Activated gamma-delta T cell treated with Interleukin-2 at 50 U/mL for 16 hours (primary cell): ENCODE results near the gene DPEP2NB.
"Not testable (repeated sequence)": the region's sequence is repeated elsewhere in the genome, so short reads cannot be mapped to it uniquely, and the experiment has no call there.

ENCODE experiments used
- DNase-seq: peaks from one replicate; pipeline ENCODE4 v3.0.0-alpha.2; 2020

Gene DPEP2NB

GRCh38 chr16:68015681-68016080, at the start of gene DPEP2NB:
TSS of gene DPEP2NB (minus strand) at chr16:68015911. CDS start at chr16:68015770, 141 bp downstream.
- no peak for DNase-seq

- peak; percentile 70 for DNase-seq
These were observed 49.2 kb upstream of the DPEP2NB start for GRCh38 chr16:68064791-68065365.

GRCh38 chr16:68062910-68063393, 47.2 kb upstream of the DPEP2NB start:
- DNase-seq, result peak; percentile 61

- DNase-seq, result no peak
These were observed 45.7 kb upstream of the DPEP2NB start for GRCh38 chr16:68061396-68061795.

- no peak for DNase-seq
These were observed 44.1 kb upstream of the DPEP2NB start for GRCh38 chr16:68059804-68060203.

- no peak for DNase-seq
These were observed 39.7 kb upstream of the DPEP2NB start for GRCh38 chr16:68055395-68055794.

- no peak for DNase-seq
These were observed 33.7 kb upstream of the DPEP2NB start for GRCh38 chr16:68049449-68049848.

GRCh38 chr16:68047987-68048386, 32.3 kb upstream of the DPEP2NB start:
- DNase-seq, result no peak

GRCh38 chr16:68046106-68046505, 30.4 kb upstream of the DPEP2NB start:
- DNase-seq, result no peak

- DNase-seq, result no peak
These were observed 26.1 kb upstream of the DPEP2NB start for GRCh38 chr16:68041783-68042182.

- DNase-seq, result peak; percentile 93
These were observed 25.0 kb upstream of the DPEP2NB start for GRCh38 chr16:68040506-68041288.

- no peak for DNase-seq
These were observed 22.3 kb upstream of the DPEP2NB start for GRCh38 chr16:68037841-68038597.

GRCh38 chr16:68035227-68035626, 19.5 kb upstream of the DPEP2NB start:
- DNase-seq, result no peak

- no peak for DNase-seq
These were observed 17.4 kb upstream of the DPEP2NB start for GRCh38 chr16:68033101-68033500.

GRCh38 chr16:68031951-68032350, 16.2 kb upstream of the DPEP2NB start:
- no peak for DNase-seq

- not testable (repeated sequence) for DNase-seq
These were observed 14.4 kb upstream of the DPEP2NB start for GRCh38 chr16:68030108-68030507.

GRCh38 chr16:68028996-68029395, 13.3 kb upstream of the DPEP2NB start:
- no peak for DNase-seq

GRCh38 chr16:68022728-68023537, 7.2 kb upstream of the DPEP2NB start, which contains the start of the genes DDX28 and DUS2:
TSS of gene DDX28 (minus strand) at chr16:68023232. CDS start at chr16:68023202, 30 bp downstream.
TSS of gene DUS2 (plus strand) at chr16:68023284. CDS start at chr16:68038024, 14,740 bp downstream.
- peak; percentile 89 for DNase-seq

- DNase-seq, result no peak
These were observed 6.6 kb upstream of the DPEP2NB start for GRCh38 chr16:68022278-68022727.

GRCh38 chr16:68021490-68021889, 5.8 kb upstream of the DPEP2NB start:
- no peak for DNase-seq

GRCh38 chr16:68019167-68019680, 3.5 kb upstream of the DPEP2NB start:
- DNase-seq, result no peak

GRCh38 chr16:68013440-68013839, 2.3 kb downstream of the DPEP2NB start:
- DNase-seq, result no peak
